Progenitor cell of endocrine pancreas (in vitro differentiated cells): ENCODE data around the gene KRT26. TPM values are rescaled to one million over a fixed set of nuclear protein-coding genes. Genes with fewer than 3 reads are reported as not detected.

ENCODE experiments used
- DNase-seq: peaks from one replicate; pipeline ENCODE4 v3.0.0; 2021; ENCODE audit warnings: low spot score; ENCODE audit not compliant: unreplicated experiment
- H3K27ac Mint-ChIP-seq: 2 replicates; pipeline ENCODE4 v1.8.0; 2021; ENCODE audit warnings: mild to moderate bottlenecking, moderate library complexity, mixed read lengths
- H3K27me3 Mint-ChIP-seq: 2 replicates; pipeline ENCODE4 v1.8.0; 2021; ENCODE audit warnings: mixed read lengths
- H3K36me3 Mint-ChIP-seq: 2 replicates; pipeline ENCODE4 v1.8.0; 2022; ENCODE audit warnings: mixed read lengths; ENCODE audit not compliant: insufficient read depth
- H3K4me1 Mint-ChIP-seq: 2 replicates; pipeline ENCODE4 v1.8.0; 2021; ENCODE audit warnings: low read depth, mixed read lengths
- H3K4me3 Mint-ChIP-seq: 2 replicates; pipeline ENCODE4 v1.8.0; 2021; ENCODE audit warnings: low read depth, mild to moderate bottlenecking, moderate library complexity, mixed read lengths
- H3K9me3 Mint-ChIP-seq: 2 replicates; pipeline ENCODE4 v1.8.0; 2021; ENCODE audit warnings: low read depth, mixed read lengths
- CTCF ChIP-seq: fragments of 200-600 bp; sonication (generic); IDR thresholded peaks from one replicate; pipeline ENCODE4 v1.5.0; 2021; ENCODE audit warnings: antibody characterized with exemption, mild to moderate bottlenecking; ENCODE audit not compliant: unreplicated experiment
- total RNA-seq: library from RNA; stranded (reverse); gene quantifications from 2 replicates; pipeline ENCODE4 v1.2.1, GENCODE V29; 2021

KRT26 gene
- total RNA-seq, 1 donor from 2014 or later, result not detected

- Mint-ChIP-seq H3K4me3 (no peak overlapping the region), H3K4me1 (no peaks in the 10 kb centered on the region), H3K27me3 (peaks cover 24% of the 10 kb centered on the region), H3K9me3 (no peaks in the 10 kb centered on the region), H3K36me3 (no peaks in the 10 kb centered on the region), H3K27ac (no peak overlapping the region)
- TF ChIP-seq CTCF, result no peak
- DNase-seq, result no peak
Measured at GRCh38 chr17:40795019-40795667, 23.1 kb upstream of the KRT26 start.

- H3K27ac Mint-ChIP-seq, result no peak overlapping the region
Measured at GRCh38 chr17:40794466-40794865, 22.5 kb upstream of the KRT26 start.

GRCh38 chr17:40793832-40794231, 21.8 kb upstream of the KRT26 start:
- DNase-seq, result no peak
- Mint-ChIP-seq H3K4me1 (no peaks in the 10 kb centered on the region), H3K27ac (no peak overlapping the region), H3K36me3 (no peaks in the 10 kb centered on the region), H3K9me3 (no peaks in the 10 kb centered on the region), H3K4me3 (no peak overlapping the region), H3K27me3 (peaks cover 20% of the 10 kb centered on the region)
- no peak for TF ChIP-seq CTCF

More at GRCh38 chr17:40794466-40794865, 22.5 kb upstream of the KRT26 start:
- H3K36me3 Mint-ChIP-seq, result no peaks in the 10 kb centered on the region
- no peak for TF ChIP-seq CTCF
- no peaks in the 10 kb centered on the region for H3K9me3 Mint-ChIP-seq
- no peak for DNase-seq
- no peaks in the 10 kb centered on the region for H3K4me1 Mint-ChIP-seq
- H3K27me3 Mint-ChIP-seq, result peaks cover 23% of the 10 kb centered on the region
- no peak overlapping the region for H3K4me3 Mint-ChIP-seq

- no peak for DNase-seq
- no peaks in the 10 kb centered on the region for H3K36me3 Mint-ChIP-seq
- H3K4me1 Mint-ChIP-seq, result no peaks in the 10 kb centered on the region
- H3K27me3 Mint-ChIP-seq, result peaks cover 25% of the 10 kb centered on the region
- no peak overlapping the region for H3K27ac Mint-ChIP-seq
- peak; percentile 70 for TF ChIP-seq CTCF
- no peaks in the 10 kb centered on the region for H3K9me3 Mint-ChIP-seq
- no peak overlapping the region for H3K4me3 Mint-ChIP-seq
Measured at GRCh38 chr17:40791787-40792436, 19.9 kb upstream of the KRT26 start.

GRCh38 chr17:40791111-40791510, 19.1 kb upstream of the KRT26 start:
- no peak for DNase-seq
- no peak for TF ChIP-seq CTCF
- no peak overlapping the region for H3K4me3 Mint-ChIP-seq
- peaks cover 22% of the 10 kb centered on the region for H3K27me3 Mint-ChIP-seq
- H3K4me1 Mint-ChIP-seq, result no peaks in the 10 kb centered on the region
- H3K27ac Mint-ChIP-seq, result no peak overlapping the region
- no peaks in the 10 kb centered on the region for H3K36me3 Mint-ChIP-seq
- no peaks in the 10 kb centered on the region for H3K9me3 Mint-ChIP-seq
